Suprapubic skin (tissue), 3 donors: ENCODE data around the gene GPR62.
A peak's percentile ranks its signal among the peaks of the same experiment; 100 is the strongest.

Experiments
- EP300 ChIP-seq: sonication (generic); formaldehyde crosslinking; IDR thresholded peaks from one replicate; pipeline ENCODE4 v1.6.1; 2017; ENCODE audit warnings: antibody characterized with exemption
- TF ChIP-seq, protein P1 (sequence below), 2 donors: fragments of 200-600 bp in 1 of 2; fragments of 450-650 bp in 1 of 2; sonication (generic) in 1 of 2; IDR thresholded peaks; one replicate each; pipeline ENCODE4 v1.5.1; 2016 to 2019; ENCODE audit warnings: antibody characterized with exemption in 2 of 2, mild to moderate bottlenecking in 1 of 2, moderate library complexity in 1 of 2

DNA sequence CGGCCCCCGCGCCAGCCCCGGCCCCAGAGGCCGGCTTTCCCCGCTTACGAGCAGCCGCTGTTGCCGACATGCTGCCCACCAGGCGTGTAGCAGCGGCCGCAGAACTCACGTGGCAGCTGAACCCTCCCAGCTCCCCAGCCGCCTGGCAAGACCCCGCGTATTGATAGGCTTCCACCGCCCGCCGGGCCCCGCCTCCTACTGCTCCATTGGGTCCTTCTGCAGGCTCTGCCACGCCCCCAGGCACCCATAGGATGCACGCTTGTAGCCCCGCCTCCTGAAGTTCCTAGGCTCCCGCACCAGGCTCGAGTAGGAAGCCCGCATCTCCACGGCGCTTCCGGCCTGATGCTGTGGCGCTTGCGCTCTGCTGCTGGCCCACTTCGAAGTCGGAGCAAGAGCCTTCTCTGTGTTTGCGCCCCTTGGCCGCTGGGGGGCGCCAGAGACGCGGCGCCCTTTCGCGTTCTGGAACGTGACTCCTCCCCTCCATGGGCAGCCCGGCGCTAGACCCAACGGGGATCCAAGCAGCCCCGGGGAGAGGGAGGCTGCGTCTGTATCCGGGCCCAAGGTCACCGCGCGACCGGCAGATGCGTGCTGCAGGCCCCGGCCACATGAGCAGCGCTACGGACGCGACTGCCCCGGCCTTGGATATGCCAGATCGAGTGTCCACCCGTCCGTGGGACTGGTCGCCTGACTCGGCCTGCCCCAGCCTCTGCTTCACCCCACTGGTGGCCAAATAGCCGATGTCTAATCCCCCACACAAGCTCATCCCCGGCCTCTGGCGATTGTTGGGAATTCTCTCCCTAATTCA, 13.2 kb upstream of the GPR62 start, which contains the start of the genes PARP3 and RRP9:
- no peak for TF ChIP-seq EP300
- TF ChIP-seq, protein P1, sequence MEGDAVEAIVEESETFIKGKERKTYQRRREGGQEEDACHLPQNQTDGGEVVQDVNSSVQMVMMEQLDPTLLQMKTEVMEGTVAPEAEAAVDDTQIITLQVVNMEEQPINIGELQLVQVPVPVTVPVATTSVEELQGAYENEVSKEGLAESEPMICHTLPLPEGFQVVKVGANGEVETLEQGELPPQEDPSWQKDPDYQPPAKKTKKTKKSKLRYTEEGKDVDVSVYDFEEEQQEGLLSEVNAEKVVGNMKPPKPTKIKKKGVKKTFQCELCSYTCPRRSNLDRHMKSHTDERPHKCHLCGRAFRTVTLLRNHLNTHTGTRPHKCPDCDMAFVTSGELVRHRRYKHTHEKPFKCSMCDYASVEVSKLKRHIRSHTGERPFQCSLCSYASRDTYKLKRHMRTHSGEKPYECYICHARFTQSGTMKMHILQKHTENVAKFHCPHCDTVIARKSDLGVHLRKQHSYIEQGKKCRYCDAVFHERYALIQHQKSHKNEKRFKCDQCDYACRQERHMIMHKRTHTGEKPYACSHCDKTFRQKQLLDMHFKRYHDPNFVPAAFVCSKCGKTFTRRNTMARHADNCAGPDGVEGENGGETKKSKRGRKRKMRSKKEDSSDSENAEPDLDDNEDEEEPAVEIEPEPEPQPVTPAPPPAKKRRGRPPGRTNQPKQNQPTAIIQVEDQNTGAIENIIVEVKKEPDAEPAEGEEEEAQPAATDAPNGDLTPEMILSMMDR (IDR thresholded peaks at IDR 0.05) = peak; percentile 98 to 100
